GM12801 (cell line): ENCODE data around the gene AIMP2.

Experiments
- CTCF ChIP-seq: IDR thresholded peaks from one replicate; pipeline ENCODE4 v1.5.1; 2011; ENCODE audit warnings: control low read depth; ENCODE audit not compliant: insufficient read length; ENCODE audit errors: extremely low read depth

Gene AIMP2

GRCh38 chr7:6049780-6050179, 40.7 kb downstream of the AIMP2 start:
- no peak for TF ChIP-seq CTCF

GRCh38 chr7:6056616-6057015, 47.5 kb downstream of the AIMP2 start:
- TF ChIP-seq CTCF = no peak

- no peak for TF ChIP-seq CTCF
Measured at GRCh38 chr7:6057316-6058129, 48.5 kb downstream of the AIMP2 start.

DNA sequence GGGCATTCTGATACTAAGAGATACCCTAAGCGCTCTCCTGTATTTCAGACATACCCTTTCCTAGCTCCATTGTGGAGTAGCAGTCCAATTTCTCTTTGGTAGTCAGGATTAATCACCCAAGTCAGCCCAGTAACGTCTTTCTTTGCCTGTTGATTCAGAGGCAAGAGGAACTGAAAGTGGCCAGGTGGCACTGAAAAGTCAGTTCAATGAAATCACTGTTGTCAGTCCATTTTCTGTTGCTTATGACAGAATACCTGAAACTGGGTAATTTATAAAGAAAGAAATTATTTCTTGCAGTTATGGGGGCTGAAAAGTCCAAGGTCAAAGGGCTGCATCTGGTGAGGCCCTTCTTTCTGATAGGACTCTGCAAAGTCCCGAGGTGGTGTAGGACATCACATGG, 62.3 kb downstream of the AIMP2 start:
- TF ChIP-seq CTCF = no peak
